Glutamatergic neuron (in vitro differentiated cells): ENCODE data around the gene ENG. TPM values are rescaled to one million over a fixed set of nuclear protein-coding genes. Genes with fewer than 3 reads are reported as not detected.

Experiments used
- DNase-seq: peaks from one replicate; pipeline ENCODE4 v3.0.0; 2022
- H3K27ac Mint-ChIP-seq: one replicate; pipeline ENCODE4 v1.8.0; 2020; ENCODE audit warnings: mild to moderate bottlenecking, mixed read lengths, inconsistent platforms; ENCODE audit not compliant: unreplicated experiment
- H3K27me3 Mint-ChIP-seq: one replicate; pipeline ENCODE4 v1.8.0; 2020; ENCODE audit warnings: mild to moderate bottlenecking, moderate library complexity, mixed read lengths, inconsistent platforms; ENCODE audit not compliant: unreplicated experiment
- H3K36me3 Mint-ChIP-seq: one replicate; pipeline ENCODE4 v1.8.0; 2020; ENCODE audit warnings: mild to moderate bottlenecking, mixed read lengths, inconsistent platforms; ENCODE audit not compliant: unreplicated experiment
- H3K4me1 Mint-ChIP-seq: one replicate; pipeline ENCODE4 v1.8.0; 2020; ENCODE audit warnings: mild to moderate bottlenecking, low read depth, mixed read lengths, inconsistent platforms; ENCODE audit not compliant: unreplicated experiment
- H3K4me3 Mint-ChIP-seq: one replicate; pipeline ENCODE4 v1.8.0; 2020; ENCODE audit warnings: mild to moderate bottlenecking, mixed read lengths, inconsistent platforms; ENCODE audit not compliant: unreplicated experiment
- H3K9me3 Mint-ChIP-seq: one replicate; pipeline ENCODE4 v1.8.0; 2020; ENCODE audit warnings: mild to moderate bottlenecking, moderate library complexity, mixed read lengths, inconsistent platforms; ENCODE audit not compliant: unreplicated experiment
- CTCF ChIP-seq: fragments of 200-600 bp; sonication (generic); IDR thresholded peaks from one replicate; pipeline ENCODE4 v1.5.0; 2021; ENCODE audit not compliant: partially characterized antibody, unreplicated experiment
- total RNA-seq: library from RNA; stranded (reverse); fragmentation: NEBNext Ultra II Directional; extraction: Animal tissue kit (Norgen Biotek cat#: 25700); gene quantifications from one replicate; pipeline ENCODE4 v1.2.1, GENCODE V29; 2021; ENCODE audit not compliant: unreplicated experiment

The ENG gene
- total RNA-seq, 1 donor from 2014 or later, result not detected

- H3K36me3 Mint-ChIP-seq, result no peaks in the 10 kb centered on the region
- peak overlapping the region; percentile 62 for H3K27ac Mint-ChIP-seq
- peaks cover 4% of the 10 kb centered on the region for H3K27me3 Mint-ChIP-seq
- DNase-seq, result no peak
- no peak for TF ChIP-seq CTCF
- peaks cover 6% of the 10 kb centered on the region for H3K4me1 Mint-ChIP-seq
- no peak overlapping the region for H3K4me3 Mint-ChIP-seq
- H3K9me3 Mint-ChIP-seq, result peaks cover 2% of the 10 kb centered on the region
These were observed 36.5 kb downstream of the ENG start for GRCh38 chr9:127817881-127818434.

- H3K27ac Mint-ChIP-seq, result no peak overlapping the region
- no peak for DNase-seq
- no peak overlapping the region for H3K4me3 Mint-ChIP-seq
These were observed 37.7 kb downstream of the ENG start for GRCh38 chr9:127816728-127817127.

GRCh38 chr9:127816362-127816725 lies 38.1 kb downstream of the ENG start:
- TF ChIP-seq CTCF, result no peak
- Mint-ChIP-seq H3K4me3 (no peak overlapping the region), H3K9me3 (peaks cover 2% of the 10 kb centered on the region), H3K27me3 (peaks cover 4% of the 10 kb centered on the region), H3K4me1 (peaks cover 6% of the 10 kb centered on the region), H3K27ac (no peak overlapping the region), H3K36me3 (no peaks in the 10 kb centered on the region)
- no peak for DNase-seq

More at GRCh38 chr9:127816728-127817127, 37.7 kb downstream of the ENG start:
- TF ChIP-seq CTCF, result no peak
- Mint-ChIP-seq H3K27me3 (peaks cover 4% of the 10 kb centered on the region), H3K36me3 (no peaks in the 10 kb centered on the region), H3K4me1 (peaks cover 6% of the 10 kb centered on the region), H3K9me3 (peaks cover 2% of the 10 kb centered on the region)

- Mint-ChIP-seq H3K36me3 (no peaks in the 10 kb centered on the region), H3K9me3 (peaks cover 2% of the 10 kb centered on the region), H3K27me3 (peaks cover 2% of the 10 kb centered on the region), H3K27ac (no peak overlapping the region), H3K4me1 (peaks cover 6% of the 10 kb centered on the region), H3K4me3 (no peak overlapping the region)
- no peak for TF ChIP-seq CTCF
- DNase-seq, result no peak
These were observed 38.7 kb downstream of the ENG start for GRCh38 chr9:127815512-127816361.
